EH (cell line): ENCODE measurements around the gene JHY.
"Not testable (repeated sequence)": the region's sequence is repeated elsewhere in the genome, so short reads cannot be mapped to it uniquely, and the experiment has no call there.

Experiments used
- DNase-seq: peaks from one replicate; pipeline ENCODE4 v3.0.0-alpha.2; 2015; ENCODE audit warnings: low read depth

The JHY gene

GRCh38 chr11:122882189-122882856 is at the start of gene JHY:
TSS of gene JHY (plus strand) at chr11:122882759. CDS start at chr11:122885850, 3,091 bp downstream.
- DNase-seq, result peak; percentile 38

GRCh38 chr11:122833846-122834464 is 48.6 kb upstream of the JHY start:
- no peak for DNase-seq

- no peak for DNase-seq
Measured at GRCh38 chr11:122836916-122837315, 45.6 kb upstream of the JHY start.

- no peak for DNase-seq
Measured at GRCh38 chr11:122837528-122838346, 44.8 kb upstream of the JHY start.

GRCh38 chr11:122843281-122844141 is 39.0 kb upstream of the JHY start:
- no peak for DNase-seq

- DNase-seq, result no peak
Measured at GRCh38 chr11:122847466-122847865, 35.1 kb upstream of the JHY start.

GRCh38 chr11:122848186-122848585 is 34.4 kb upstream of the JHY start:
- no peak for DNase-seq

- peak; percentile 68 for DNase-seq
Measured at GRCh38 chr11:122850076-122850631, 32.4 kb upstream of the JHY start.

- no peak for DNase-seq
Measured at GRCh38 chr11:122851366-122851966, 31.1 kb upstream of the JHY start.

GRCh38 chr11:122852074-122852795 is 30.3 kb upstream of the JHY start:
- DNase-seq, result peak; percentile 33

GRCh38 chr11:122852796-122853160 is 29.8 kb upstream of the JHY start:
- no peak for DNase-seq

GRCh38 chr11:122853261-122853660 is 29.3 kb upstream of the JHY start:
- DNase-seq, result peak; percentile 20

GRCh38 chr11:122853971-122854446 is 28.6 kb upstream of the JHY start:
- DNase-seq, result peak; percentile 84

- no peak for DNase-seq
Measured at GRCh38 chr11:122861631-122862030, 20.9 kb upstream of the JHY start.

- DNase-seq, result no peak
Measured at GRCh38 chr11:122862091-122862490, 20.5 kb upstream of the JHY start.

- not testable (repeated sequence) for DNase-seq
Measured at GRCh38 chr11:122863154-122863553, 19.4 kb upstream of the JHY start.

GRCh38 chr11:122863704-122864326 is 18.7 kb upstream of the JHY start:
- peak; percentile 54 for DNase-seq

- DNase-seq, result no peak
Measured at GRCh38 chr11:122864386-122865115, 18.0 kb upstream of the JHY start.

GRCh38 chr11:122869622-122870021 is 12.9 kb upstream of the JHY start:
- no peak for DNase-seq
